Mesenchymal stem cell (in vitro differentiated cells and primary cell): ENCODE data around the gene RGS7.

Experiments
- DNase-seq: peaks from one replicate; pipeline ENCODE4 v3.0.0-alpha.2; 2013
- H2AFZ ChIP-seq: one replicate; pipeline ENCODE4 v1.6.1; 2013; ENCODE audit warnings: low read depth, mild to moderate bottlenecking, control low read depth, inconsistent platforms, low read length, moderate library complexity
- H2AK5ac ChIP-seq: 2 replicates; pipeline ENCODE4 v1.6.1; 2013; ENCODE audit warnings: low read length, moderate library complexity, mild to moderate bottlenecking, inconsistent platforms; ENCODE audit not compliant: severe bottlenecking
- H2BK120ac ChIP-seq: one replicate; pipeline ENCODE4 v1.6.1; 2013; ENCODE audit warnings: low read depth, mild to moderate bottlenecking, inconsistent platforms, low read length, moderate library complexity
- H2BK12ac ChIP-seq, 2 experiments: one replicate each; pipeline ENCODE4 v1.6.1; 2013; ENCODE audit warnings: inconsistent platforms in 2 of 2, low read length in 2 of 2, mild to moderate bottlenecking in 2 of 2, moderate library complexity in 2 of 2, control low read depth in 1 of 2
- H2BK15ac ChIP-seq: one replicate; pipeline ENCODE4 v1.6.1; 2013; ENCODE audit warnings: mild to moderate bottlenecking, low read depth, inconsistent platforms; ENCODE audit not compliant: poor library complexity, severe bottlenecking
- H2BK5ac ChIP-seq: 2 replicates; pipeline ENCODE4 v1.6.1; 2013; ENCODE audit warnings: low read depth, mild to moderate bottlenecking, low read length, control low read depth, inconsistent platforms; ENCODE audit not compliant: poor library complexity, severe bottlenecking
- H3K14ac ChIP-seq, 2 experiments: one replicate each; pipeline ENCODE4 v1.6.1; 2013; ENCODE audit warnings: inconsistent platforms in 2 of 2, low read length in 2 of 2, control low read depth in 1 of 2, mild to moderate bottlenecking in 1 of 2, moderate library complexity in 1 of 2
- H3K18ac ChIP-seq, 2 experiments: one replicate each; pipeline ENCODE4 v1.6.1; 2013; ENCODE audit warnings: inconsistent platforms in 2 of 2, low read length in 2 of 2, control low read depth in 1 of 2, low read depth in 1 of 2, mild to moderate bottlenecking in 1 of 2
- H3K23ac ChIP-seq, 2 experiments: one replicate each; pipeline ENCODE4 v1.6.1; 2013; ENCODE audit warnings: inconsistent platforms in 2 of 2, low read length in 2 of 2, mild to moderate bottlenecking in 2 of 2, moderate library complexity in 2 of 2, control low read depth in 1 of 2
- H3K27ac ChIP-seq: 2 replicates; pipeline ENCODE4 v1.5.1; 2013; ENCODE audit warnings: mild to moderate bottlenecking, moderate library complexity, low read length, control low read depth, inconsistent platforms; ENCODE audit not compliant: poor library complexity, severe bottlenecking
- H3K27me3 ChIP-seq, 2 experiments: 2 replicates each; pipeline versions ENCODE4 v1.6.1 to v1.7.0; 2013; ENCODE audit warnings: low read length in 2 of 2, mild to moderate bottlenecking in 2 of 2, moderate library complexity in 2 of 2, control low read depth in 1 of 2, inconsistent platforms in 1 of 2; ENCODE audit not compliant: control insufficient read depth in 1 of 2, insufficient read depth in 1 of 2
- H3K36me3 ChIP-seq, 2 experiments: 2 replicates each; pipeline versions ENCODE4 v1.6.1 to v1.7.0; 2013; ENCODE audit warnings: low read length in 2 of 2, control low read depth in 1 of 2, inconsistent platforms in 1 of 2, low read depth in 1 of 2, mild to moderate bottlenecking in 1 of 2; ENCODE audit not compliant: insufficient read depth in 2 of 2, control insufficient read depth in 1 of 2
- H3K4ac ChIP-seq, 2 experiments: one replicate each; pipeline ENCODE4 v1.6.1; 2013; ENCODE audit warnings: inconsistent platforms in 2 of 2, low read length in 2 of 2, mild to moderate bottlenecking in 2 of 2, moderate library complexity in 2 of 2, control low read depth in 1 of 2, low read depth in 1 of 2
- H3K4me1 ChIP-seq: 2 replicates; pipeline ENCODE4 v1.6.1; 2013; ENCODE audit warnings: low read depth, low read length, control low read depth; ENCODE audit not compliant: control insufficient read depth, insufficient read depth
- H3K4me2 ChIP-seq: 2 replicates; pipeline ENCODE4 v1.6.1; 2013; ENCODE audit warnings: low read length, mild to moderate bottlenecking, inconsistent platforms; ENCODE audit not compliant: poor library complexity, severe bottlenecking
- H3K4me3 ChIP-seq, 2 experiments: 2 replicates each; pipeline versions ENCODE4 v1.5.1 to v1.7.0; 2013; ENCODE audit warnings: low read length in 2 of 2, mild to moderate bottlenecking in 2 of 2, control low read depth in 1 of 2, low read depth in 1 of 2; ENCODE audit not compliant: insufficient read depth in 1 of 2
- H3K79me1 ChIP-seq: replicated peaks from 2 replicates; pipeline ENCODE4 v1.6.1; 2013; ENCODE audit warnings: mild to moderate bottlenecking, control low read depth, low read length, inconsistent platforms; ENCODE audit not compliant: poor library complexity, severe bottlenecking
- H3K9ac ChIP-seq: 2 replicates; pipeline ENCODE4 v1.7.0; 2013; ENCODE audit warnings: mild to moderate bottlenecking, low read length, moderate library complexity
- H3K9me3 ChIP-seq: 2 replicates; pipeline ENCODE4 v1.7.0; 2013; ENCODE audit warnings: mild to moderate bottlenecking, low read length; ENCODE audit not compliant: control insufficient read depth
- H4K8ac ChIP-seq: one replicate; pipeline ENCODE4 v1.6.1; 2013; ENCODE audit warnings: inconsistent platforms, mild to moderate bottlenecking, low read length, moderate library complexity
- H4K91ac ChIP-seq: one replicate; pipeline ENCODE4 v1.6.1; 2013; ENCODE audit warnings: mild to moderate bottlenecking, low read length, inconsistent platforms
- WGBS: methylation state at CpG from one replicate; pipeline ENCODE4 v1.1.7; 2013; ENCODE audit warnings: mixed read lengths; 5-methylcytosine and 5-hydroxymethylcytosine counted together

The RGS7 gene

DNA sequence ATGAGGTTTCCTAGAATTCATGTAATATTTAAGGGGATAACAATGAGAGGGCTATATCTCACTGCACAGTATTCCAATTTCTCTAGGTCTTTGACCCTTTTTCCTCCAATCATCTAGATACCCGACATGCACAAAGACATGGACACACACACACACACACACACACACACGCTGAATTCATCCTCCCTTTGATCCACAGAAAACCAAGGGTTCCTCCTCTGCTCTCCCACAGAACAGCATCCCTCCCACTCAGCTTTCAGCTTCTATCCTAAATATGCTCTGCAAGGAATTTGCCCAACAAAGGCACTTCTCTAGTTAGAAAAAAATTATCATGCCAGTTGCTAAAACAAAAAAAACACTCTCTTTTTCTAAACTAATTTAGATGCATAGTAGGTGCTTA is 231.7 kb downstream of the RGS7 start:
- H3K27ac ChIP-seq = no peak overlapping the region
- no peaks in the 10 kb centered on the region for H3K36me3 ChIP-seq
- no peak overlapping the region for H3K23ac ChIP-seq
- WGBS = 84% methylated on average over 2 of the region's 2 CpGs
- H2BK12ac ChIP-seq = no peak overlapping the region
- H3K27me3 ChIP-seq = no peaks in the 10 kb centered on the region
- no peak overlapping the region for H3K4me3 ChIP-seq
- no peak overlapping the region for H3K4ac ChIP-seq
- H3K9ac ChIP-seq = no peak overlapping the region
- H4K91ac ChIP-seq = no peak overlapping the region
- H3K14ac ChIP-seq = no peak overlapping the region
- no peak overlapping the region for H4K8ac ChIP-seq
- H2AK5ac ChIP-seq = no peak overlapping the region
- no peak for DNase-seq
- no peak overlapping the region for H2BK5ac ChIP-seq
- H3K79me1 ChIP-seq = no peaks in the 10 kb centered on the region
- H2BK120ac ChIP-seq = no peak overlapping the region
- no peak overlapping the region for H3K18ac ChIP-seq
- no peaks in the 10 kb centered on the region for H3K4me1 ChIP-seq
- no peak overlapping the region for H2AFZ ChIP-seq
- no peak overlapping the region for H2BK15ac ChIP-seq
- no peaks in the 10 kb centered on the region for H3K9me3 ChIP-seq
- no peak overlapping the region for H3K4me2 ChIP-seq

- WGBS = 92% methylated on average over 2 of the region's 3 CpGs
- H4K8ac ChIP-seq = no peak overlapping the region
Measured at GRCh38 chr1:241118049-241118448, 239.0 kb downstream of the RGS7 start.

GRCh38 chr1:241115784-241116183 is 241.2 kb downstream of the RGS7 start:
- no peak overlapping the region for H3K14ac ChIP-seq
- no peaks in the 10 kb centered on the region for H3K79me1 ChIP-seq
- no peak overlapping the region for H4K8ac ChIP-seq
- no peaks in the 10 kb centered on the region for H3K36me3 ChIP-seq
- no peak overlapping the region for H3K4me2 ChIP-seq
- H2BK12ac ChIP-seq = no peak overlapping the region
- H3K9ac ChIP-seq = no peak overlapping the region
- no peak overlapping the region for H3K23ac ChIP-seq
- no peaks in the 10 kb centered on the region for H3K27me3 ChIP-seq
- H2BK15ac ChIP-seq = no peak overlapping the region
- no peak overlapping the region for H3K27ac ChIP-seq
- H2AFZ ChIP-seq = no peak overlapping the region
- H3K18ac ChIP-seq = no peak overlapping the region
- H4K91ac ChIP-seq = no peak overlapping the region
- DNase-seq = no peak
- no peak overlapping the region for H2BK120ac ChIP-seq
- no peak overlapping the region for H2AK5ac ChIP-seq
- no peak overlapping the region for H3K4ac ChIP-seq
- H3K4me1 ChIP-seq = no peaks in the 10 kb centered on the region
- no peak overlapping the region for H2BK5ac ChIP-seq
- H3K4me3 ChIP-seq = no peak overlapping the region
- no peaks in the 10 kb centered on the region for H3K9me3 ChIP-seq
- WGBS = 65% methylated on average over 4 of the region's 5 CpGs

More at GRCh38 chr1:241118049-241118448, 239.0 kb downstream of the RGS7 start:
- H3K23ac ChIP-seq = no peak overlapping the region
- H3K79me1 ChIP-seq = no peaks in the 10 kb centered on the region
- no peak overlapping the region for H2BK15ac ChIP-seq
- no peak overlapping the region for H3K4ac ChIP-seq
- H2BK12ac ChIP-seq = no peak overlapping the region
- no peaks in the 10 kb centered on the region for H3K27me3 ChIP-seq
- DNase-seq = no peak
- H2BK5ac ChIP-seq = no peak overlapping the region
- no peak overlapping the region for H3K9ac ChIP-seq
- H2AFZ ChIP-seq = no peak overlapping the region
- no peak overlapping the region for H2AK5ac ChIP-seq
- H3K18ac ChIP-seq = no peak overlapping the region
- H2BK120ac ChIP-seq = no peak overlapping the region
- no peaks in the 10 kb centered on the region for H3K9me3 ChIP-seq
- no peak overlapping the region for H3K4me3 ChIP-seq
- H3K27ac ChIP-seq = no peak overlapping the region
- H3K14ac ChIP-seq = no peak overlapping the region
- no peak overlapping the region for H4K91ac ChIP-seq
- H3K4me1 ChIP-seq = no peaks in the 10 kb centered on the region
- H3K4me2 ChIP-seq = no peak overlapping the region
- no peaks in the 10 kb centered on the region for H3K36me3 ChIP-seq

DNA sequence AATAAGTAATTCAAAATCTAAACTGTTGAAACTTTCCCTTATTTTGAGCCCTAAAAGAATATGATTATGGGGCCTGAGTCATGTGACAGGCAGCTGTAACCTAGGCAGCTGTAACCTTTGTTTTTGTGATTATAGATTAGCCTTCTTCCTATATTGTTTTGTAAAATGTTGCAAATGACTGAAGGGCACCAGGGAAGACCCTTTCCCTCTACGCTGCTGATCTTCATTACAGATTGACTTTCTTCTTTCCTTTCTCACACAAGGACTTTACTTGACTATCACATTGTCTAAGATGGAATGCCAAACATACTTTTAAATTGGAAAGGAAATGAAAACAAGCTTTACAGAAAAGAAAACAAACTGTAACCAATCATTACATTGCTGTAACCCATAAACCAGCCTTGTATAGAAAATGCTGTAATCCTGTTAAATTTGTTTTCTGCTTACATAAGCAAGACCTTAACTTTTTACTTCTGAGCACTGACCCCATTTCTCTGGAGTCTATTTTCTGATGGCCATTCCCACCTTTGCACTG is 242.2 kb downstream of the RGS7 start:
- no peak overlapping the region for H2BK5ac ChIP-seq
- no peak overlapping the region for H2AFZ ChIP-seq
- no peak overlapping the region for H3K4me2 ChIP-seq
- no peak overlapping the region for H4K8ac ChIP-seq
- 83% methylated on average over 1 of the region's 1 CpG for WGBS
- no peak overlapping the region for H2BK120ac ChIP-seq
- H3K14ac ChIP-seq = no peak overlapping the region
- no peak overlapping the region for H3K4ac ChIP-seq
- no peaks in the 10 kb centered on the region for H3K79me1 ChIP-seq
- H2BK15ac ChIP-seq = no peak overlapping the region
- H3K36me3 ChIP-seq = no peaks in the 10 kb centered on the region
- no peak overlapping the region for H4K91ac ChIP-seq
- no peak overlapping the region for H3K9ac ChIP-seq
- H3K27me3 ChIP-seq = no peaks in the 10 kb centered on the region
- H3K4me3 ChIP-seq = no peak overlapping the region
- peak overlapping the region; percentile 32 for H3K27ac ChIP-seq
- H2AK5ac ChIP-seq = no peak overlapping the region
- H2BK12ac ChIP-seq = no peak overlapping the region
- no peak overlapping the region for H3K18ac ChIP-seq
- H3K4me1 ChIP-seq = no peaks in the 10 kb centered on the region
- no peak for DNase-seq
- H3K9me3 ChIP-seq = no peaks in the 10 kb centered on the region
- no peak overlapping the region for H3K23ac ChIP-seq
